Activated CD8-positive, alpha-beta T cell treated with anti-CD3 and anti-CD28 coated beads for 36 hours (primary cell): Measurements from ENCODE around the gene PHETA1. TPM values are rescaled to one million over a fixed set of nuclear protein-coding genes. Genes with fewer than 3 reads are reported as not detected.
"Not testable (repeated sequence)": the region's sequence is repeated elsewhere in the genome, so short reads cannot be mapped to it uniquely, and the experiment has no call there.

Source experiments
- ATAC-seq: fragments of 200-7000 bp; cut with Tn5 transposase; one replicate; pipeline ENCODE4 v1.10.0; 2021; ENCODE audit warnings: mild to moderate bottlenecking, moderate library complexity
- CTCF ChIA-PET: fragments of 350-600 bp; sonication (Branson Sonifier 250); formaldehyde crosslinking; loops from one replicate; lab custom pipeline; 2021; ENCODE audit warnings: antibody characterized with exemption; lab: Charles Lee
- POLR2A ChIA-PET: fragments of 350-600 bp; sonication (Branson Sonifier 250); formaldehyde crosslinking; loops from one replicate; lab custom pipeline; 2021; ENCODE audit warnings: antibody characterized with exemption; lab: Charles Lee
- DNase-seq: peaks from one replicate; pipeline ENCODE4 v3.0.0-alpha.2; 2020
- H3K27ac Mint-ChIP-seq: one replicate; pipeline ENCODE4 v1.8.0; 2021; ENCODE audit warnings: mild to moderate bottlenecking, mixed read lengths
- H3K27me3 Mint-ChIP-seq: one replicate; pipeline ENCODE4 v1.8.0; 2021; ENCODE audit warnings: mixed read lengths
- H3K36me3 Mint-ChIP-seq: one replicate; pipeline ENCODE4 v1.8.0; 2021; ENCODE audit warnings: low read depth, mixed read lengths
- H3K4me1 Mint-ChIP-seq: one replicate; pipeline ENCODE4 v1.8.0; 2021; ENCODE audit warnings: low read depth, mixed read lengths
- H3K4me3 Mint-ChIP-seq: one replicate; pipeline ENCODE4 v1.8.0; 2021; ENCODE audit warnings: mild to moderate bottlenecking, moderate library complexity, mixed read lengths
- H3K9me3 Mint-ChIP-seq: one replicate; pipeline ENCODE4 v1.8.0; 2021; ENCODE audit warnings: mixed read lengths
- CTCF ChIP-seq: fragments of 200-600 bp; IDR thresholded peaks from one replicate; pipeline ENCODE4 v1.8.0; 2022; ENCODE audit warnings: antibody characterized with exemption, mild to moderate bottlenecking
- intact Hi-C: fragments of 100-400 bp; cut with micrococcal nuclease; formaldehyde crosslinking; loops from one replicate; pipeline ENCODE4 v1.10.0; 2022
- total RNA-seq, 2 experiments: library from RNA; stranded (reverse); gene quantifications; one replicate each; pipeline ENCODE4 v1.2.3, GENCODE V29; 2021

PHETA1 gene
- total RNA-seq, 2 experiments from 2014 or later = 1.2 to 1.7 TPM

GRCh38 chr12:111337371-111337770 is 31.5 kb downstream of the PHETA1 start:
- H3K9me3 Mint-ChIP-seq = no peaks in the 10 kb centered on the region
- POLR2A ChIA-PET = no interaction called here

GRCh38 chr12:111336411-111336810 is 32.5 kb downstream of the PHETA1 start:
- POLR2A ChIA-PET, H3K27me3 Mint-ChIP-seq, DNase-seq, ATAC-seq, H3K4me1 Mint-ChIP-seq, intact Hi-C loops, H3K27ac Mint-ChIP-seq, H3K9me3 Mint-ChIP-seq, H3K36me3 Mint-ChIP-seq, CTCF ChIA-PET, H3K4me3 Mint-ChIP-seq: not testable (repeated sequence)

More at GRCh38 chr12:111337371-111337770, 31.5 kb downstream of the PHETA1 start:
- ATAC-seq (no peak), DNase-seq (no peak)
- Mint-ChIP-seq H3K27me3 (peaks cover 3% of the 10 kb centered on the region), H3K4me3 (no peak overlapping the region), H3K36me3 (no peaks in the 10 kb centered on the region), H3K4me1 (no peaks in the 10 kb centered on the region), H3K27ac (no peak overlapping the region)
- TF ChIP-seq CTCF = no peak
- CTCF ChIA-PET = interaction anchor here (1.0 kb wide), 1 partner anchor 192 kb away, joined by 4 read pairs; no protein-coding TSS in a partner anchor
- intact Hi-C loops = no loop called here

- no peak for TF ChIP-seq CTCF
- H3K27ac Mint-ChIP-seq = no peak overlapping the region
- no peak for ATAC-seq
- intact Hi-C loops = no loop called here
- no peaks in the 10 kb centered on the region for H3K36me3 Mint-ChIP-seq
- ChIA-PET POLR2A (no interaction called here), CTCF (interaction anchor here (1.5 kb wide), 1 partner anchor 61 kb away, joined by 8 read pairs; no protein-coding TSS in a partner anchor)
- no peaks in the 10 kb centered on the region for H3K4me1 Mint-ChIP-seq
- no peak for DNase-seq
- no peak overlapping the region for H3K4me3 Mint-ChIP-seq
- peaks cover 5% of the 10 kb centered on the region for H3K27me3 Mint-ChIP-seq
- H3K9me3 Mint-ChIP-seq = no peaks in the 10 kb centered on the region
Observed at GRCh38 chr12:111335811-111336210, 33.1 kb downstream of the PHETA1 start.

GRCh38 chr12:111335301-111335700 is 33.6 kb downstream of the PHETA1 start:
- ATAC-seq, H3K4me1 Mint-ChIP-seq, intact Hi-C loops, H3K9me3 Mint-ChIP-seq, H3K27me3 Mint-ChIP-seq, H3K27ac Mint-ChIP-seq, H3K4me3 Mint-ChIP-seq, DNase-seq, H3K36me3 Mint-ChIP-seq, POLR2A ChIA-PET: not testable (repeated sequence)
- CTCF ChIA-PET = interaction anchor here (1.3 to 1.5 kb wide), 2 partner anchors 61 to 117 kb away, joined by 3 to 8 read pairs; no protein-coding TSS in a partner anchor

GRCh38 chr12:111334393-111334915 is 34.4 kb downstream of the PHETA1 start:
- H3K4me3 Mint-ChIP-seq = no peak overlapping the region
- peaks cover 5% of the 10 kb centered on the region for H3K27me3 Mint-ChIP-seq
- no peaks in the 10 kb centered on the region for H3K36me3 Mint-ChIP-seq
- ATAC-seq (no peak), DNase-seq (no peak)
- CTCF ChIA-PET = interaction anchor here (1.1 to 1.5 kb wide), 3 partner anchors 26 to 117 kb away, joined by 3 to 8 read pairs (median 4); no protein-coding TSS in a partner anchor
- H3K27ac Mint-ChIP-seq = no peak overlapping the region
- H3K9me3 Mint-ChIP-seq = no peaks in the 10 kb centered on the region
- intact Hi-C loops = no loop called here
- H3K4me1 Mint-ChIP-seq = no peaks in the 10 kb centered on the region
- TF ChIP-seq CTCF = no peak
- POLR2A ChIA-PET = no interaction called here
